ENCODE results near the gene MEIS2. TPM values are rescaled to one million over a fixed set of nuclear protein-coding genes. Genes with fewer than 3 reads are reported as not detected.

MEIS2 gene
- total RNA-seq, 1 experiment from 2014 or later = 29.3 TPM

- DNase-seq (ENCODE audit: low read depth) = no peak
These were observed 220.7 kb downstream of the MEIS2 start for GRCh38 chr15:36879568-36880222.

DNA sequence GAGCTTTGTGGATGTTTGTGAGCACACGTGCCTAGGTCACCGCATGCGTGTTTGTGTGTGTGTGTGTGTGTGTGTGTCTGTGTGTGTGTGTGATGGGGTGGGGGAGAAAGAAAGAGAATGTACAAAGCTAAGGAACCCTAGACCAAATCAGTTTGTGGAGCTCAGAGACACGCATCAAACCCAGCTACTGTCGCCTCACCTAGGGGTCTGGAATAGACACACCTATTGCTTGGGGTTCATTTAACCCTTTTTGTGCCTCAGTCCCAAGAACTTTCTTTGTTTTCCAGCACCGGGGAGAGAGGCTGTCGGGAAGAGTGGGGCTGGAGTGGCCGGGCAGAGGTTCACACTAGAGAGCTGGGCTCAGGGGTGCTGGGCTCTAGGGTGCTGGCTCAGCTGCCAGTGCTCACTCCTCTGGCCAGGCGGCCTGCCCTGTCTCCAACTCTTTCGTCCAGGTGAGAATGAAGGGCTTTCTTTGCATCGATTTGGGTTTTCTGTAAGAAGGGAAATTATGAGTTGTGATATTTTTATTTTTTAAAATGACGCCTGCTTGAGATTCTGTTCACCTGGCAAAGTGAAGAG lies 221.6 kb downstream of the MEIS2 start:
- DNase-seq (ENCODE audit: low read depth) = no peak

GRCh38 chr15:36877796-36878683 lies 222.3 kb downstream of the MEIS2 start:
- no peak for DNase-seq (ENCODE audit: low read depth)

DNA sequence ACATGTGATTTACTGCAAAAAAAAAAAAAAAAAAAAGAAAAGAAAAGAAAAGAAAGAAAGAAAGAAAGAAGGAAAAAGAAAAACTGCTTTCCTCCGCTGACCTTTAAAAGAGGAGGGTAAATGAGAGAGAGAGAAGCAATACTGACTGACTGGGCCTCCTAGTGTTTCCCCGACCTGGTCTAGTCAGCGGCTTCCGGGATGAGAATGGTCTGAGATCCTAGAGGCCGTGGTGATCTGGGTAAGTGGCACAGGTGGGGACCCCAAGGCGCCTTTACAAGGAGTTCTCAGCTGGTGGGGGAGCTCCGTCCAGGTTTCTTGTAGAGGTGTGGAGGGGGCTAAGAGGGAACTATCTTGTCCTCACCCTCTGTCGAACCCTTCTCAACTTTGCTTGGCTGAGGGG lies 223.1 kb downstream of the MEIS2 start:
- no peak for DNase-seq (ENCODE audit: low read depth)

DNA sequence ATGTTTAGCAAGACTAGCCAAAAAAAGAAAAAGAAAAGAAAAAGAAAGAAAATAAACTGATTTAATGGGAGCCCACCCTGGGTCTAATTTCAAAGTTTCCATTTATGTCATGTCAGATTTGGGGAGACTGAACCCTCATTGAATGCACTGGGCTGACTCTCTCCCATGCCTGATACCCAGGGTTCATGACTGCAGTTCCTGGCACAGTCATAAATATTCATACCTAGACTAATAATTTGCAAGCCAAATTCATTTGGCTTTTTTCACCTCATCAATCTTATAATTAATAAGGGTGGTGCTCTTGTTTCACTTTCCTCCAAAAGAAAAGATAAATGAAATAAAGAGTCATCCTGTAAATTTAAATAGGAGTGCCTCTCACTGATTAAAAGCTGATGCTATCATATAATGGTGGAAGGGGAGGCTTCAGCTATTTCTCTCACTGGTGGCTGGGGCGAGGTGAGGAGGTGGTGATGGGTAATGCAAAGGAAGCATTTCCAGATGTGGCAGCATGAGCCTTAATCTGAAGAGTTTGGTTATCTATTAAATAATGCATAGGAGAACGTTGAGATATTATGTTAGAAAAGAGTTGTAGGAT lies 224.5 kb downstream of the MEIS2 start:
- DNase-seq (ENCODE audit: low read depth) = no peak

DNA sequence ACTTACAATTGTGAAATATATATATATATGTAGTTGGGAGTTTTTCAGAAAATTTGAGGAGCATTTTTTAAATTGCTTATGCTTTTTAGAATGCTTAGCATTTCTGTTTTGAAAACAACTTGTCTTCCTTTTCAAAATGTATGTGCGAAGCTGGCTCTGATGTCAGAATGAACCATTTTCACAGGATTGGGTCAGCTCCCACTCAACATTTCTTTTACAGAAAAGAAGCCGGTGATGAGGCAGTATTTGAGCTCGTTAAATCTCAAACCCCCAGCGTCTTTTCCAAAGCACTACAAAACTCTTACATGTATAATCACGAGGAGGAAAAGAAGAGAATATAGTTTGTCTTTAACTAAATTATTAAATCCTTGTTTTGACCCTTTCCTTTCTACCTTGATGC lies 225.4 kb downstream of the MEIS2 start:
- no peak for DNase-seq (ENCODE audit: low read depth)

DNA sequence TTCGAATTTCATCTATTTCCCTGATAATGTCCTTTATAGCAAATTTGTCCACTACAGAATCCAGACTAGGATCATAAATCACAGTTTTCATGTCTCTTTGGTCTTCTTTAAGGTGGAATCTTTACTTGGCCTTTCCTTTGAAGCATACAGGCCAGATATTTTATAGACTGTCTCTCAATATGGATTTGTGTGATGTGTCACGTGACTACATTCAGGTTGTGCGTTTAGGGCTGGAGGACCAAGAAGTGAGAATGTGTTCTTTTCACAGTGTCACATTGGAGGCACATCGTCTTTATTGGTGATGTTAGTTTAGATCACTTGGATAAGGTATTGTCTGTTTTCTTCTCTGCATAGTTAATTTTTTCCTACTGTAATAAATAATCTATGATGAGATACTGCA lies 232.9 kb downstream of the MEIS2 start:
- no peak for DNase-seq (ENCODE audit: low read depth)

DNA sequence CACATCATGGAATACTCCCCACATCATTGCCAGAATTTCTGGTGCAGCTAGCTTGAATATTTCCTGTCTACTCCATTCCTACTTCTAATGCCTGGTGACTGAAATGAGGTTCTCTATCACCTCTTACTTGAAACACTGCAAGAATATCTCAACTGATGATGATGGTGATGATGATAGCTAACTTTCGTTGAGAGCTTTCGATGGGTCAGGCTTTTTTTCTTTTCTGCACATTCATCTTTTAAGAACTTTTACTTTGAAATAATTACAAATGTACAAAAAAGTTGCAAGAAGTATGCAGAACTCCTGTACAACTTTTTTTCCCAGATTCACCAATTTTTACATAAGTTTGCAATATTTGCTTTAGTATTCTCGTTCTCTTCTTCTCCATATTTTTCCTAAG lies 233.5 kb downstream of the MEIS2 start:
- no peak for DNase-seq (ENCODE audit: low read depth)

DNA sequence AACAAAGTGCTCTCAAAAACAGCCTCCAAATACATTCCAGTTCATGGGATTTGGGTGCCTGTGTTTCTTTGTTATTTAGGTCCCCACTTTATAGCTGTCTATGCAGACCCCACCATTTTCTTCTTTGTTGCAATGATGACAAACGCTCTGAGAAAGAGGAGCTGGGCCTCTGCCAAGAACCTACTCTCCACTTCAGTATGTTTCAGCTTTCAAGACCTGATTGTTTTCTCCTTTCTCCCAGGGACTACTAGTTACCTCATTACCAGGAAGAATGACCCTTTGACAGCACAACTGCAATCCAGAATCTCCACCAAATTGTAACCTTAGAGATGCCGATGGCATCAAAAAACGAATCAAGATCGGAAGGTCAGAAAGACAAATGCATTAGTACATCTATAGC lies 236.8 kb downstream of the MEIS2 start:
- DNase-seq (ENCODE audit: low read depth) = no peak

DNA sequence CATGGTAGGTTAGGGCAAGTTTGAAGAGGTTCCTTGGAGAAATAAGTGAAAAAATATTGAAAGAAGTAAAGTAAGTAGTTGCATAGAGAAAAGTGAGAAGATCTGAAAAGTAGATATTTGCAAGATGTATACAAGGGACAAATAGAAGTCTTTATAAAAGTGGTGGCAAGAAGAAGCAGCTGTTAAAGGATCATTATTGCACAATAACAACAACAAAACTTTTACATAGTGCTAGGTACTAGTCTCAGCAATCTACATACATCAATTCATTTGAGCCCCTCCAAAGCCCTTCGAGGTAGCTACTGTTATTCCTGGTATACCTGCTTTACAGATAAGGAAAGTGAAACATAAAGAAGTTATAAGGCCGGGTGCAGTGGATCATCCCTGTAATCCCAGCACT lies 239.6 kb downstream of the MEIS2 start:
- DNase-seq (ENCODE audit: low read depth) = no peak

DNA sequence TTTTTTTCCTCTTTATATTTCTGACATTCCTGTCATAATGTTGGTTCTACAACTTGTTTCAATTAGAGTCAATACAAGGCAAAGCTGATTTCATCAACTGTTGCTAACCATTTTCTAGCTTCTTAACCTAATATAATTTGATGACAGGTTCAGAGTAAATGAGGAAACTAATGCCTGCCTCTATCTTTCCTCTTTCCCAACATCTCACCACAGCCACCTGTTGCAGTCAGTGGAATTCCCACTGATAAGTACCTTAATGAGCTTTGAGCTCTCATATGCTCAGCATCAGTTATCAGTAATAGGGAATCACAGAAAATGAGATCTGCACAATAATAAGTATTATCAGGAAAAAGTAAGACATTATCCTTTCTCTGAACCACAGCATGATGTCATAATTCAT lies 241.9 kb downstream of the MEIS2 start:
- no peak for DNase-seq (ENCODE audit: low read depth)

DNA sequence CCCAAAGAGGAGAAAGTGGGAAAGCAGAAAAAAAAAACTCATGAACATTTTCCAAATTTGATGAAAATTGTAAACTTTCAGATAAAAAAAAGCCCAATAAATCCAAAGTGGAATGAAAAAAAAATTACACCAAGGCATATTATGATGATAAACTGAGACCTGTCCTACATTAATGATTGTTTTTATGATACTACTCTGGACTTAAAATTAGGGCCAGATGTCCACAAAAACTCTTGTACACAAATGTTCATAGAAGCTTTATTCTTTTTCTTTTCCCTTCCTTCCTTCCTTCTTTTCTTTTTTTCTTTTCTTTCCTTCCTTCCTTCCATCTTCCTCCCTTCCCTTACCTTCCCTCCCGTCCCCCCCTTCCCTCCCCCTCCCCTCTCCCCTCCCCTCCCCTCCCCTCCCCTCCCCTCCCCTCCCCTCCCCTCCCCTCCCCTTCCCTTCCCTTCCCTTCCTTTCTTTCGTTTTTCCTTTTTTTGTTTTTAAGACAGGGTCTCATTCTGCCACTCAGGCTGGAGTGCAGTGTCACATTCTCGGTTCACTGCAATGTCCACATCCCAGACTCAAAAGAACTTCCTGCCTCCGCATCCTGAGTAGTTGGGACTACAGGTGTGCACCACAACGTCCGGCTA lies 243.9 kb downstream of the MEIS2 start:
- DNase-seq (ENCODE audit: low read depth) = no peak

DNA sequence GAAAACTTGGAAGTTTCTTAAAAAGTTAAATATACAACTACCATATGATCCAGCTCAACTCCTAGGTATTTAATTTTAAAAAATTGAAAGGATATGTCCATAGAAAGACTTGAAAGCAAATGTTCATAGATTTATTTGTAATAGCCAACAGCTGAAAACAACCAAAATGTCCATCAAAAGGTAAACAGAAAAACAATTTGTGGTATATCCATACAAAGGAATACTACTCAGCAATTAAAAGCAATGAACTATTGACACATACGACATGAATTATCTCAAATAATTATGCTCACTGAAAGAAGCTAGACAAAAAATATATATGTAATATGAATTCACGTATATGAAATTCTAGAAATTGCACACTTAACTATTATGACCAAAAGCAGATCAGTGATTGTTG lies 249.5 kb downstream of the MEIS2 start:
- DNase-seq (ENCODE audit: low read depth) = no peak

- no peak for DNase-seq (ENCODE audit: low read depth)
These were observed 255.1 kb downstream of the MEIS2 start for GRCh38 chr15:36845270-36845669.

DNA sequence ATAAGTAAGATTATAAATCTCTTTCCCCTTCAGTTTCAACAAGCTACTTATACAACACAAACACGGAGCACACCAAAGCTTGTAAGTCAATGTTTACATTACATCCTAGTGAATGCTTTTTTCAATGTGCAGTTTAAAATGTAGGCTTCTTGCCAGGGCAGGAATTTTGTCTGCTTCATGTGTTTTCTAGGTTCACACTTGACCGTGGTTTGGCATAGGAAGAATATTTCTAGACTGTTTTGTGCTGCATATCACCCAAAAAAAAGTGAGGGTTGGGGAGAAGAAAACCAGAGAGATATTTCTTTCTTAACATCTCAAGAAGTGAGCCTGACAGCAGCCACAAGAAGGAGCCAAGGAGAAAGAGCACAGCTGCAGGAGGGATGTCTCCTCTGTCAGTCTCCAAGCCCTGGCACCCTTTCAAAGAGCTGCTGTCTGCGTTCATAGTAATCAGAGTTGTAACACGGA lies 255.8 kb downstream of the MEIS2 start:
- no peak for DNase-seq (ENCODE audit: low read depth)

DNA sequence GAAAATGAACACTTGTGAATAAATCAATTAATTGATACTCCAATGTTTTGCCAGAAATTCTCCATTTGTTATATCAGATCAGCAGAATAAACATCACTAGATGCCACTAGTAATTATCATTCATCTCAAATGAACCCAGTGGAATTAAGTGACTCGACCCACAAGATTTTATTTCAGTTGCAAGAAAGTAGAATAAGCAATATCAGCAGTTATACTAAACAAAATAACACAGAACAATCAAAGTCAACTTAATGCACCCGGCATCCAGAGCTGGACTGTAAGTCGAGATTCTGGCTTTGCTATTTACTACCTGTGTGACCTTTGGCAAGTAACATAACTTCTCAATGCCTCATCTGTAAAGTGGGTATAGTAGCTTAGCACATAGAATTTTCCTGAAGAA lies 256.5 kb downstream of the MEIS2 start:
- DNase-seq (ENCODE audit: low read depth) = no peak

GRCh38 chr15:36841193-36841592 lies 259.2 kb downstream of the MEIS2 start:
- DNase-seq (ENCODE audit: low read depth) = no peak
